Measurements from ENCODE around the gene ENO1.

Gene ENO1

DNA sequence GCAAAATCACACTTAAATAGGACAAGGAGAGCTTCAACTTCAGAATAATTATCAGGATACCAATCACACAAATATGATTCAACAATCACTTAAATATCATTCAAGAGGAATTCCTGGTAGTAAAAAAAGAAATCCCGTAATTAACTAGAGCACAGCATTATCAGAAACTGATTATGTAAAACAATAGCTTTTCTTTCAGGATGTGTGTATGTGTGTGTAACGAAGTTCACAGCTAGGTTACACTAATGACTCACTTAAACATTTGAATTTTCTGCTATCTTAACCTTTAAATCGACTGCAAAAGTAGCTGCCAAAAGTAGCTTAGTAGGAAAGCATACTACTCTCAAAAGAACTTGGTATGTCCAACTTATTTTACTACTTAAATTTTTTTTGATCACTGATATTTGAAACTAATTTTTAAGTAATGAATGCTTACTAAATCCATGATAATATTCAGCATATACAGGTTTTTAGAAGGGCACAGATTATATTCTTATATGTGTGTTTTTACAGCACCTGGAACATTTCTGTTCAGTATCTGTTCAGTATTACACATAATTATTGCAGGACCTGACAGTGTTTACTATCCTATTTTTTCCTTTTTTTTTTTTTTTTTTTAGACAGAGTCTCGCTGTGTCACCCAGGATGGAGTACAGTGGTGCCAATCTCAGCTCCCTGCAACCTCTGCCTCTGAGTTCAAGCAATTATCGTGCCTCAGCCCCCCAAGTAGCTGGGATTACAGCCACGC is 65.3 kb downstream of the ENO1 start:
- DNase-seq = no peak

DNA sequence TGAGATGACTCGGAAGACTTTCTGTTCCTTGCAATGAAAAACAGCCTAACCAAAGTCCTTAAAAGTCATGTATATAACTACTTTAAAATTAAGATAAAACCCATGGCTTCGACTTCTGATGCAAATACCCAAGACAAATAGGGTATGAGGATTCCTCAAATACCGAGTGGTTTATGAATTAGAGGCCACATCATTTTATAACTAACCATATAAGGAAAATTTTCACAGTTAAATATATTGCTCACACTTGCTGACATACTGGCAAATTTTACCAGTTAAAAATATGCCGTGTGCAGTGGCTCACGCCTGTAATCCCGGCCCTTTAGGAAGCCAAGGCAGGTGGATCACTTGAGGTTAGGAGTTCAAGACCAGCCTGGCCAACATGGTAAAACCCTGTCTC is 66.4 kb downstream of the ENO1 start:
- no peak for DNase-seq
